GM06990 (cell line): Measurements from ENCODE around the gene ACOX1.
A peak's percentile ranks its signal among the peaks of the same experiment; 100 is the strongest.

Experiments
- DNase-seq: peaks from one replicate; pipeline ENCODE4 v3.0.0-alpha.2; 2011; ENCODE audit not compliant: insufficient read length; ENCODE audit errors: extremely low read depth
- H3K27me3 ChIP-seq: replicated peaks from 2 replicates; pipeline ENCODE4 v1.6.0; 2011; ENCODE audit warnings: low read length; ENCODE audit not compliant: control insufficient read depth, insufficient read depth
- H3K36me3 ChIP-seq: 2 replicates; pipeline ENCODE4 v1.5.1; 2011; ENCODE audit warnings: low read length; ENCODE audit not compliant: control insufficient read depth, insufficient read depth
- H3K4me3 ChIP-seq: replicated peaks from 2 replicates; pipeline ENCODE4 v1.5.1; 2011; ENCODE audit warnings: low read depth, mild to moderate bottlenecking, control low read depth, low read length
- TF ChIP-seq, protein P1 (sequence below): IDR thresholded peaks from 2 replicates; pipeline ENCODE4 v1.5.1; 2011; ENCODE audit warnings: low read length, control low read depth, mild to moderate bottlenecking, inconsistent platforms; ENCODE audit not compliant: insufficient read depth, poor library complexity, severe bottlenecking

ACOX1 gene

DNA sequence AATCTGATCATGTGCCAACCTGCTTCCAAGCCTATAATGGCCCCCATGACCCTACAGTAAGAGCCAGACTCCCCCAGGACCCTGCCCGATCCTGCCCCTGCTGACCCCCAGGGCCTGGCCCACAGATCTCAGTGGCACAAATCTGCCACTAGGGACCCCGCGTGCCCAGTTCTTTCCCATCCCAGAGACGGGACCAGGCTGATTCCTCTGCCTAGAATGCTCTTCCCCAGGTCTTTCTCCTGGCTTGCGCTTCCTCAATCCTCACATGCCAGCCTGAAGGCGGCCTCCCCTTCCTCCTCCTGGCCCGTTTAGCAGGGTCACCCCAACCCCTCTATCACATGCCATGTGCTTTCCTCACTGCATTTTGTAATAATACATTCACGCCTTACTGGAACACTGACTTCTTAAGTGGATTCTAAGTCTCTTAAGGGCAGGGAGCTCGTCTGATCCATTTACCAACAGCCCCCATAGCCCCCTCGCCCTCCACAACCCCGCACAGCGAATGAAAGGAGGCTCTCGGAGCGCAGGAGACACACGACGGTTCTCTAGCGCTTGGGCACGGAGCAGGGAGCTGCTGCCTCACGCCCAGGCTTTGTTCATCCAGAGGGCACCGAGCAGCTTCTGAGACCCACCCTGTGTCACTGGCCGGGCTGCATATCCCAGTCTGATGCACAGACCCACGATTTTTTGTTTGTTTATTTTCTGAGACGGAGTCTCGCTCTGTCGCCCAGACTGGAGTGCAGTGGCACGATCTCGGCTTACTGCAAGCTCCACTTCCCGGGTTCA lies 83.4 kb downstream of the ACOX1 start:
- TF ChIP-seq, protein P1, sequence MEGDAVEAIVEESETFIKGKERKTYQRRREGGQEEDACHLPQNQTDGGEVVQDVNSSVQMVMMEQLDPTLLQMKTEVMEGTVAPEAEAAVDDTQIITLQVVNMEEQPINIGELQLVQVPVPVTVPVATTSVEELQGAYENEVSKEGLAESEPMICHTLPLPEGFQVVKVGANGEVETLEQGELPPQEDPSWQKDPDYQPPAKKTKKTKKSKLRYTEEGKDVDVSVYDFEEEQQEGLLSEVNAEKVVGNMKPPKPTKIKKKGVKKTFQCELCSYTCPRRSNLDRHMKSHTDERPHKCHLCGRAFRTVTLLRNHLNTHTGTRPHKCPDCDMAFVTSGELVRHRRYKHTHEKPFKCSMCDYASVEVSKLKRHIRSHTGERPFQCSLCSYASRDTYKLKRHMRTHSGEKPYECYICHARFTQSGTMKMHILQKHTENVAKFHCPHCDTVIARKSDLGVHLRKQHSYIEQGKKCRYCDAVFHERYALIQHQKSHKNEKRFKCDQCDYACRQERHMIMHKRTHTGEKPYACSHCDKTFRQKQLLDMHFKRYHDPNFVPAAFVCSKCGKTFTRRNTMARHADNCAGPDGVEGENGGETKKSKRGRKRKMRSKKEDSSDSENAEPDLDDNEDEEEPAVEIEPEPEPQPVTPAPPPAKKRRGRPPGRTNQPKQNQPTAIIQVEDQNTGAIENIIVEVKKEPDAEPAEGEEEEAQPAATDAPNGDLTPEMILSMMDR: peak; percentile 38
- H3K4me3 ChIP-seq: peak overlapping the region; percentile 85
- H3K36me3 ChIP-seq: peaks cover 17% of the 10 kb centered on the region
- H3K27me3 ChIP-seq: no peaks in the 10 kb centered on the region
- peak; percentile 50 for DNase-seq

DNA sequence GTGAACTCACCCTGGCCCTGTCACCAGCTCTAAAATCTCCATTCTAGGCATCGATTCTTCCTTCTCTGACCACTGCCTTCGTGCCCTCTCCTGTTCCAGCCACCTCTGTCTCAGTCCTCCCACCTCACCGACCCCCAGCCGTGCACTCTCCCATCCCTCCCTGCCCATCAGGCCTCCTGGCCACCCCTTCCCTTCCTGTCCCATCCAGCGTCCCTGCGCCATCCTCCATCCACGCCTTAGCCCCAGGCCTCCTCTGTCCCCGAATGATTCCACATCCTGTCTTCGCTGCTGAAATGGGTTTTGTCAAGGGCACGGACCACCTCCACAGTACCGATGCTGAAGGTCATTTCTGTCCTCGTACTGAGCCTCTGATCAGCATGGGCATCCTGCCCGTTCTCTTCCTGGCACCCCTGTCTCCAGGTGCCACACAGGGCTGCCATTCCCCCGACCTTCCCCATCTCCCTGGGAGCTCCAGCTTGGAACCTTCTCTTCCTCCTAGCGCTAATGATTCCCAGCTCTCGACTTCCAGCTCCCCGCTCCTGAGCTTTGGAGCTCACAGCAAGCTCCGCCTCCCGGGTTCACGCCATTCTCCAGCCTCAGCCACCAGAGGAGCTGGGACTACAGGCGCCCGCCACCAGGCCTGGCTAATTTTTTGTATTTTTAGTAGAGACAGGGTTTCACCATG lies 84.8 kb downstream of the ACOX1 start:
- DNase-seq: no peak
- peaks cover 11% of the 10 kb centered on the region for H3K36me3 ChIP-seq

DNA sequence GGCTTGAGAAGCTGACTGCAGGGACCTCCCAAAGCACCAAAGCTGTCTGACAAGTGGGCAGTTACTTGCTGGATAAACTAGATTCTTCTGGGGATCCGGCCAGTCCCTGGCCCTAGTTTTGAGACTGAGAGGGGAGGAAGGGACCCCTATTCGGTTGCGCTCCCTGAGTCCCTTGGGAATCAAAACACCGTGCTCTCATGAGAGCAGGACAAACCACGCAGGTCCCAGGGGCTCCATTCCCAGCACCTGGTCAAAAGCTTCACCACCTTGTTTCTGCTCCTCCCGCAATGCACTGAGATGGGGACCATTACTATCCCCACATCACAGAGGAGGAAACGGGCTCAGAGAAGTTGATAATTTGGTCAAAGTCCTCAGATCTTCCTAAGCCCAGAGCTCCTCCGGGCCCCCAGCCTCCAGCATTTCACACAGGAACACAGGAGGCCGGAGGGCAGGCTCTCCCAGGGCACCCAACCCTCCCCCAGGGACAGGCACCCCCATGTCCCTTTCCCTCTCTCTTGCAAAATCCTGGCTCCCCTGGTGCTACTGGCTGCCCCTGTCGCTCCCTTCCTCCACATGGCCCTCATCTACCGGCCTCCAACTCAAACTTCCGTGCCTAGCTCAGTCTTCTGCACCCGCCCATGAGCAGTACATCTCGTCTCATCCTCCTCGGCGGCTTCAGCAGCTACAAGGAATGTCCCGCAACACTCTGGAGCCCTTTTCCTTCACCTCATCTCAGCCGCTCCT lies 85.5 kb downstream of the ACOX1 start:
- no peak overlapping the region for H3K4me3 ChIP-seq
- H3K27me3 ChIP-seq: no peaks in the 10 kb centered on the region
- DNase-seq: no peak
- peaks cover 11% of the 10 kb centered on the region for H3K36me3 ChIP-seq
- TF ChIP-seq, protein P1: no peak

More for the DNA sequence above, 84.8 kb downstream of the ACOX1 start:
- TF ChIP-seq, protein P1: no peak
- H3K4me3 ChIP-seq: no peak overlapping the region
- no peaks in the 10 kb centered on the region for H3K27me3 ChIP-seq

DNA sequence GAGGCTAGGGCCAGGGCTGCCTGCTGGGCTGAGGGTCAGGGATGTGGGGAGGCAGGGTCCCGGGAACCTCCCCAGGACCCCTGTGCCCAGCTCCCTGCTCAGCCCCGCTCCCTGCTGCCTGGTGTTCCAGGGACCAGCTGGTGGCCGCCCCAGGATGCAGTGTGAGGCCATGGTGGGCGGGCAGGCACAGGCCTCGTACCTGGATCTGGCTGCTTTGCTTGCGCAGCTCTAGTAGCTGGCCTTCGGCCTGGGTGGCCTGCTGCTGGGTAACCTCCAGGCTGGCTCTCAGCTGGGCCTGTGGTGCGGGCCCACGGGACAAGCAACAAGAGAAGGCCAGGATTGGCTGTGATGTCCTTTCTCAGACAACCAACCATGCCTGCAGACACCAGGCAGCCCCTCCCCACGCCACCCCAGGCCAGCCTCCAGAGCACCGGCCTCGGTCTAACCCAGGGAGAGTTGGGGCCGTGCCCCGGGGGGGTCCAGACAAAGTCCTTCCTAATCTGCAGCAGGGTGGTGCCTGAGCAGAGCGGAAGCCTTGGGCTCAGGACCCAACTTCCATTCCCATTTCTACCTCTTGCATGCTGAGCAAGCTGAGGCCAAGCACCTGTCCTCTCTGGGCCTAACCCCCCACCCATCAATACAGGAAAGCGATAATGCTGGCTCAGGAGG lies 86.3 kb downstream of the ACOX1 start:
- no peaks in the 10 kb centered on the region for H3K27me3 ChIP-seq
- H3K4me3 ChIP-seq: no peak overlapping the region
- TF ChIP-seq, protein P1: no peak
- peaks cover 11% of the 10 kb centered on the region for H3K36me3 ChIP-seq
- no peak for DNase-seq
